Stomach (tissue), 4 donors: ENCODE results near the gene ARSG.

ENCODE experiments used
- EP300 ChIP-seq: sonication (generic); formaldehyde crosslinking; IDR thresholded peaks from one replicate; pipeline ENCODE4 v1.6.1; 2017; ENCODE audit warnings: antibody characterized with exemption
- POLR2A ChIP-seq, 4 donors: fragments of 450-650 bp; IDR thresholded peaks; one replicate each; pipeline ENCODE4 v1.6.1; 2016; ENCODE audit warnings: antibody characterized with exemption in 4 of 4, control low read depth in 2 of 4, mild to moderate bottlenecking in 1 of 4, moderate library complexity in 1 of 4
- POLR2AphosphoS5 ChIP-seq, 3 donors: sonication (generic); formaldehyde crosslinking; IDR thresholded peaks; one replicate each; pipeline ENCODE4 v1.6.1; 2016; ENCODE audit warnings: antibody characterized with exemption in 3 of 3
- TF ChIP-seq, protein P1 (sequence below), 7 experiments: fragments of 450-650 bp in 4 of 7; fragments of 200-600 bp in 3 of 7; sonication (generic) in 3 of 7; IDR thresholded peaks; one replicate each; pipeline ENCODE4 v1.5.1; 2016 to 2019; ENCODE audit warnings: antibody characterized with exemption in 7 of 7, control low read depth in 2 of 7, mild to moderate bottlenecking in 1 of 7

- no peak for TF ChIP-seq POLR2A (IDR thresholded peaks at IDR 0.05)
- TF ChIP-seq, protein P1, sequence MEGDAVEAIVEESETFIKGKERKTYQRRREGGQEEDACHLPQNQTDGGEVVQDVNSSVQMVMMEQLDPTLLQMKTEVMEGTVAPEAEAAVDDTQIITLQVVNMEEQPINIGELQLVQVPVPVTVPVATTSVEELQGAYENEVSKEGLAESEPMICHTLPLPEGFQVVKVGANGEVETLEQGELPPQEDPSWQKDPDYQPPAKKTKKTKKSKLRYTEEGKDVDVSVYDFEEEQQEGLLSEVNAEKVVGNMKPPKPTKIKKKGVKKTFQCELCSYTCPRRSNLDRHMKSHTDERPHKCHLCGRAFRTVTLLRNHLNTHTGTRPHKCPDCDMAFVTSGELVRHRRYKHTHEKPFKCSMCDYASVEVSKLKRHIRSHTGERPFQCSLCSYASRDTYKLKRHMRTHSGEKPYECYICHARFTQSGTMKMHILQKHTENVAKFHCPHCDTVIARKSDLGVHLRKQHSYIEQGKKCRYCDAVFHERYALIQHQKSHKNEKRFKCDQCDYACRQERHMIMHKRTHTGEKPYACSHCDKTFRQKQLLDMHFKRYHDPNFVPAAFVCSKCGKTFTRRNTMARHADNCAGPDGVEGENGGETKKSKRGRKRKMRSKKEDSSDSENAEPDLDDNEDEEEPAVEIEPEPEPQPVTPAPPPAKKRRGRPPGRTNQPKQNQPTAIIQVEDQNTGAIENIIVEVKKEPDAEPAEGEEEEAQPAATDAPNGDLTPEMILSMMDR (IDR thresholded peaks at IDR 0.05), result no peak
- no peak for TF ChIP-seq EP300
- no peak for TF ChIP-seq POLR2AphosphoS5 (IDR thresholded peaks at IDR 0.05)
Observed at GRCh38 chr17:68320311-68320865, 29.1 kb downstream of the ARSG start.
